Cardiac septum (tissue), 1 donor: Measurements from ENCODE around the gene CEP112. TPM values are rescaled to one million over a fixed set of nuclear protein-coding genes. Genes with fewer than 3 reads are reported as not detected.

Experiments
- total RNA-seq: library from RNA; stranded (reverse); fragmentation: NEBNext Ultra II Directional; extraction: Animal tissue kit (Norgen Biotek cat#: 25700); gene quantifications from one replicate; pipeline ENCODE4 v1.2.1, GENCODE V29; 2021
- donor health status: DM: no; HTN: no; CAD: no.

CEP112 gene
- total RNA-seq, 1 donor from 2014 or later = 19.6 TPM

Other genes with a start within 250 kb of the CEP112 start
- not detected for gene APOH, start 37.3 kb upstream of the CEP112 start, total RNA-seq
- gene PRKCA, start 110.5 kb upstream of the CEP112 start, total RNA-seq = 15.0 TPM